Endothelial cell of umbilical vein (primary cell): ENCODE results near the gene BCAS3. TPM values are rescaled to one million over a fixed set of nuclear protein-coding genes. Genes with fewer than 3 reads are reported as not detected.
A peak's percentile ranks its signal among the peaks of the same experiment; 100 is the strongest.

ENCODE experiments used
- BruUV-seq: library from RNA; stranded (reverse); fragments of 400-500 nt; replicated peaks from 2 replicates; lab custom pipeline; 2021; lab: Mats Ljungman, UMichigan
- CTCF ChIA-PET: fragments of 300-600, 350-600 bp; sonication (Branson Sonifier 250); formaldehyde crosslinking; loops from one replicate; lab custom pipeline; 2021; ENCODE audit warnings: antibody characterized with exemption, inconsistent platforms; lab: Charles Lee
- POLR2A ChIA-PET: fragments of 300-600, 350-600 bp; sonication (Branson Sonifier 250); formaldehyde crosslinking; loops from one replicate; lab custom pipeline; 2021; ENCODE audit warnings: antibody characterized with exemption, inconsistent platforms; lab: Charles Lee
- DNase-seq: peaks from one replicate; pipeline ENCODE4 v3.0.0-alpha.2; 2011; ENCODE audit warnings: low read depth, low spot score
- FAIRE-seq: peaks from 2 replicates; lab custom pipeline; 2011; peaks lifted over from hg19 to GRCh38; lab: Jason Lieb, UNC
- H2AFZ ChIP-seq: 2 replicates; pipeline ENCODE4 v1.6.0; 2012; ENCODE audit warnings: low read depth, low read length, control low read depth, inconsistent platforms
- H3K27ac ChIP-seq: 2 replicates; pipeline ENCODE4 v1.5.1; 2011; ENCODE audit warnings: low read depth, mild to moderate bottlenecking, control low read depth, low read length, moderate library complexity; ENCODE audit not compliant: insufficient read depth
- H3K27me3 ChIP-seq, 2 experiments: 2 replicates each; pipeline versions ENCODE4 v1.6.0 to v1.6.1; 2011; ENCODE audit warnings: low read length in 2 of 2, mixed read lengths in 1 of 2; ENCODE audit not compliant: control insufficient read depth in 2 of 2, insufficient read depth in 2 of 2
- H3K36me3 ChIP-seq, 2 experiments: 2 replicates in 1 of 2; 3 replicates in 1 of 2; pipeline ENCODE4 v1.5.1; 2011; ENCODE audit warnings: low read length in 2 of 2, mild to moderate bottlenecking in 1 of 2, moderate library complexity in 1 of 2; ENCODE audit not compliant: control insufficient read depth in 2 of 2, insufficient read depth in 2 of 2; ENCODE audit errors: extremely low read depth in 1 of 2
- H3K4me1 ChIP-seq: 3 replicates; pipeline ENCODE4 v1.5.1; 2011; ENCODE audit warnings: mild to moderate bottlenecking, low read length; ENCODE audit not compliant: control insufficient read depth, insufficient read depth; ENCODE audit errors: extremely low read depth
- H3K4me2 ChIP-seq: 2 replicates; pipeline ENCODE4 v1.6.1; 2011; ENCODE audit warnings: low read length, control low read depth, mixed read lengths; ENCODE audit not compliant: insufficient read depth
- H3K4me3 ChIP-seq, 3 experiments: fragments of 200-600 bp in 1 of 3; sonication (generic), shearing (Covaris generic) in 1 of 3; replicated peaks in 1 of 3; 2 replicates each; pipeline ENCODE4 v1.5.1; 2011 to 2016; ENCODE audit warnings: control low read depth in 3 of 3, low read length in 3 of 3, mild to moderate bottlenecking in 2 of 3, inconsistent platforms in 1 of 3, low read depth in 1 of 3, moderate library complexity in 1 of 3; ENCODE audit not compliant: insufficient read depth in 1 of 3
- H3K79me2 ChIP-seq: 2 replicates; pipeline ENCODE4 v1.6.0; 2012; ENCODE audit warnings: low read length, inconsistent platforms; ENCODE audit not compliant: control insufficient read depth, insufficient read depth
- H3K9ac ChIP-seq: replicated peaks from 2 replicates; pipeline ENCODE3; 2011; ENCODE audit warnings: low read length, control low read depth; ENCODE audit not compliant: insufficient read depth; ENCODE audit errors: extremely low read depth
- H3K9me1 ChIP-seq: replicated peaks from 3 replicates; pipeline ENCODE4 v1.6.0; 2011; ENCODE audit warnings: mild to moderate bottlenecking, low read length; ENCODE audit not compliant: control insufficient read depth, insufficient read depth; ENCODE audit errors: extremely low read depth
- H3K9me3 ChIP-seq: replicated peaks from 2 replicates; pipeline ENCODE4 v1.5.1; 2012; ENCODE audit warnings: low read length, inconsistent platforms; ENCODE audit not compliant: control insufficient read depth, insufficient read depth
- H4K20me1 ChIP-seq: replicated peaks from 2 replicates; pipeline ENCODE3; 2011; ENCODE audit warnings: mild to moderate bottlenecking, low read length; ENCODE audit not compliant: control insufficient read depth, insufficient read depth; ENCODE audit errors: extremely low read depth
- CTCF ChIP-seq, 2 donors: IDR thresholded peaks; 1 replicate in 1 of 2; 2 replicates in 1 of 2; pipeline ENCODE4 v1.5.1; 2011; ENCODE audit warnings: low read length in 2 of 2, mild to moderate bottlenecking in 2 of 2, moderate library complexity in 2 of 2, control low read depth in 1 of 2, inconsistent platforms in 1 of 2, low read depth in 1 of 2; ENCODE audit not compliant: insufficient read depth in 1 of 2; ENCODE audit errors: extremely low read depth in 1 of 2
- EZH2 ChIP-seq: IDR thresholded peaks from 2 replicates; pipeline ENCODE4 v1.6.1; 2012; ENCODE audit warnings: borderline replicate concordance, low read depth, mild to moderate bottlenecking, moderate library complexity, low read length, inconsistent platforms; ENCODE audit not compliant: severe bottlenecking
- GATA2 ChIP-seq: IDR thresholded peaks from 2 replicates; pipeline ENCODE4 v1.7.0; 2011; ENCODE audit warnings: low read depth, mild to moderate bottlenecking, moderate library complexity, mixed read lengths, low read length; ENCODE audit not compliant: insufficient read length, insufficient read depth
- MYC ChIP-seq: IDR thresholded peaks from one replicate; pipeline ENCODE4 v1.6.1; 2011; ENCODE audit warnings: mild to moderate bottlenecking, low read depth, low read length
- POLR2AphosphoS5 ChIP-seq: IDR thresholded peaks from 2 replicates; pipeline ENCODE4 v1.6.1; 2012; ENCODE audit warnings: low read depth, mild to moderate bottlenecking, control low read depth, low read length, moderate library complexity; ENCODE audit not compliant: insufficient read depth
- dilution Hi-C: fragments of 300-500 bp; cut with MboI; formaldehyde crosslinking; loops from one replicate; pipeline ENCODE4 v1.15.0; 2019; ENCODE audit warnings: low sequenced_read_pairs; ENCODE audit not compliant: extremely low pct_ligation_motif_present
- intact Hi-C: fragments of 100-400 bp; cut with micrococcal nuclease; formaldehyde crosslinking; loops from one replicate; pipeline ENCODE4 v1.10.0; 2022
- polyA plus RNA-seq, 4 experiments: library from polyadenylated mRNA; depleted of rRNA in 3 of 4; stranded (reverse) in 3 of 4; unstranded in 1 of 4; fragments of >200 nt; gene quantifications; 2 replicates each; pipeline versions ENCODE4 v1.2.1 to v1.2.3, GENCODE V29; 2011 to 2012; ENCODE audit warnings: missing spikeins in 1 of 4
- total RNA-seq: library from RNA; stranded (reverse); gene quantifications from 2 replicates; pipeline ENCODE4 v1.2.3, GENCODE V29; 2021

BCAS3 gene
- total and polyA plus RNA-seq, 2 donors (not counting 3 experiments of a cell fraction or from before 2014, with no cell fraction given), result 8.2 to 16.0 TPM

GRCh38 chr17:61337290-61337689 lies 659.6 kb downstream of the BCAS3 start:
- Histone ChIP-seq H3K4me1 (peaks cover 7% of the 10 kb centered on the region), H3K9me1 (no peaks in the 10 kb centered on the region), H3K9ac (no peak overlapping the region), H3K27ac (no peak overlapping the region), H3K4me3 (no peak overlapping the region), H3K4me2 (no peak overlapping the region), H3K9me3 (no peaks in the 10 kb centered on the region), H3K79me2 (no peaks in the 10 kb centered on the region), H2AFZ (no peak overlapping the region), H3K27me3 (peaks cover 4 to 29% of the 10 kb centered on the region in 2 experiments), H3K36me3 (no peaks in the 10 kb centered on the region), H4K20me1 (no peaks in the 10 kb centered on the region)
- dilution Hi-C loops (no loop called here), intact Hi-C loops (no loop called here)
- TF ChIP-seq GATA2 (no peak), POLR2AphosphoS5 (no peak), EZH2 (no peak), MYC (no peak), CTCF (IDR thresholded peaks at IDR 0.05; ENCODE audit: extremely low read depth in 1 of 2, insufficient read depth in 1 of 2, low read depth in 1 of 2, low read length in 2 of 2) (no peak)
- ChIA-PET CTCF (interaction anchor here (0.9 to 2.6 kb wide), 3 partner anchors 8 to 14 kb away, joined by 3 to 12 read pairs (median 4); no protein-coding TSS in a partner anchor), POLR2A (no interaction called here)
- DNase-seq (no peak), FAIRE-seq (peak; percentile 71)
- BruUV-seq, result no TSS peak
